ENCODE measurements around the gene MAP4K3.

DNA sequence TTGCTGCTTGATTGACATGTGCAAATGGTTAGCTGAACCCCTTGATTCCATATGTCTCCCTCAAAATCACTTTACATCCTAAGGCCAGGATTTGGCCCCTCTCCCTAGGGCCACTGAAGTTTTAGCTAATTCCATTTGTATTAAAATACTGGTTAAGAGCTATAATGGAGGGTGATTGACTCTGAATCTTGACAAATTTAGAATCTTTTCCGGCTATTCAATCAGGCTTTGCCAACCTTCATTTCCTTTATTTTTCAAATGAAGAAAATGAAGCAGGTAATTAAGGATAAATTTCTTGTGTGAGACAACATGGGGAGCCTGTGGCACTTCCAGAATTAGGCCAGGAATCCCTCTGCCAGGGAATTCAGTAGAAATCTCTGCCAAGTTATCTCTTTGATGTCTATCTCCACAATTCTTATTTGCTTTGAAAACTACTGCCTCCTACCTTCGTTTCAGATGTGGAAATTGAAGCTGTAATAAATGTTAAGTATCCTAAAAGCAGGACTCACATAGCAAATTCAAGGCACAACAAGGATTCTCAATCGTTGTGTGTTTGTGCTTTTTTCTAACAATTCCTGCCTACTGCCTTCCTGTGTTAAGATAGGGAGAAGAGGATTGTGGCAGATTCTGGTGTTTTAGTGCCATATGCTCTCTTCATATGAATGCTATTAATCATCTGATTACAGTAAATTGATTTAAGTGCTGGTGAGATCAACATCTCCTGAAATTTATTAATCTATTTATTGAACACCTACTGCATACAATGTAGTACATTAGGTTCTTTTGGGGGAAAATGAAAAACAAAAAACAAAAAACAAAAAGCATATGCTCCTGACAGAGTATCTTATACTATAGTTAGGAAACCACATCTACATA, 47.8 kb upstream of the MAP4K3 start:
- TF ChIP-seq, protein P1, sequence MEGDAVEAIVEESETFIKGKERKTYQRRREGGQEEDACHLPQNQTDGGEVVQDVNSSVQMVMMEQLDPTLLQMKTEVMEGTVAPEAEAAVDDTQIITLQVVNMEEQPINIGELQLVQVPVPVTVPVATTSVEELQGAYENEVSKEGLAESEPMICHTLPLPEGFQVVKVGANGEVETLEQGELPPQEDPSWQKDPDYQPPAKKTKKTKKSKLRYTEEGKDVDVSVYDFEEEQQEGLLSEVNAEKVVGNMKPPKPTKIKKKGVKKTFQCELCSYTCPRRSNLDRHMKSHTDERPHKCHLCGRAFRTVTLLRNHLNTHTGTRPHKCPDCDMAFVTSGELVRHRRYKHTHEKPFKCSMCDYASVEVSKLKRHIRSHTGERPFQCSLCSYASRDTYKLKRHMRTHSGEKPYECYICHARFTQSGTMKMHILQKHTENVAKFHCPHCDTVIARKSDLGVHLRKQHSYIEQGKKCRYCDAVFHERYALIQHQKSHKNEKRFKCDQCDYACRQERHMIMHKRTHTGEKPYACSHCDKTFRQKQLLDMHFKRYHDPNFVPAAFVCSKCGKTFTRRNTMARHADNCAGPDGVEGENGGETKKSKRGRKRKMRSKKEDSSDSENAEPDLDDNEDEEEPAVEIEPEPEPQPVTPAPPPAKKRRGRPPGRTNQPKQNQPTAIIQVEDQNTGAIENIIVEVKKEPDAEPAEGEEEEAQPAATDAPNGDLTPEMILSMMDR (conservative IDR thresholded peaks at IDR 0.05; ENCODE audit: low read depth, low read length), result no peak
- no peak for TF ChIP-seq EZH2 (IDR thresholded peaks at IDR 0.05; ENCODE audit: borderline replicate concordance, low read depth, low read length, poor library complexity, severe bottlenecking)

Measured in A673 (cell line).